Effector memory CD4-positive, alpha-beta T cell (primary cell): ENCODE data around the gene TEX52.

Experiments
- DNase-seq, 3 donors: peaks; one replicate each; pipeline ENCODE4 v3.0.0-alpha.2; 2020
- H3K27ac ChIP-seq: 2 replicates; pipeline ENCODE4 v1.7.0; 2013; ENCODE audit warnings: mild to moderate bottlenecking, low read length, moderate library complexity; ENCODE audit not compliant: insufficient read depth, poor library complexity, severe bottlenecking
- H3K27me3 ChIP-seq: replicated peaks from 2 replicates; pipeline ENCODE4 v1.7.0; 2013; ENCODE audit warnings: mild to moderate bottlenecking, low read length; ENCODE audit not compliant: insufficient read depth, control insufficient read depth, poor library complexity, severe bottlenecking
- H3K36me3 ChIP-seq: 2 replicates; pipeline ENCODE4 v1.7.0; 2013; ENCODE audit warnings: mild to moderate bottlenecking, low read length, moderate library complexity; ENCODE audit not compliant: control insufficient read depth, insufficient read depth
- H3K4me1 ChIP-seq: 2 replicates; pipeline ENCODE4 v1.7.0; 2013; ENCODE audit warnings: low read length, mild to moderate bottlenecking; ENCODE audit not compliant: control insufficient read depth, insufficient read depth, poor library complexity, severe bottlenecking
- H3K4me3 ChIP-seq: 2 replicates; pipeline ENCODE4 v1.7.0; 2013; ENCODE audit warnings: low read length, low read depth, mild to moderate bottlenecking; ENCODE audit not compliant: insufficient read depth, poor library complexity, severe bottlenecking
- H3K9me3 ChIP-seq: 2 replicates; pipeline ENCODE4 v1.7.0; 2013; ENCODE audit warnings: mild to moderate bottlenecking, low read length, moderate library complexity; ENCODE audit not compliant: control insufficient read depth

TEX52 gene

GRCh38 chr12:2834581-2835491 lies 22.0 kb downstream of the TEX52 start, which contains the start of gene NRIP2:
TSS of gene NRIP2 (minus strand) at chr12:2835035. CDS start at chr12:2834983, 52 bp downstream.
- H3K4me1 ChIP-seq, result no peaks in the 10 kb centered on the region
- H3K9me3 ChIP-seq, result no peaks in the 10 kb centered on the region
- H3K27me3 ChIP-seq, result no peaks in the 10 kb centered on the region
- DNase-seq, result no peak
- peaks cover 22% of the 10 kb centered on the region for H3K36me3 ChIP-seq
- no peak within 1 kb of the TSS for H3K27ac ChIP-seq
- no peak within 1 kb of the TSS for H3K4me3 ChIP-seq

GRCh38 chr12:2833810-2834209 lies 23.0 kb downstream of the TEX52 start:
- H3K27ac ChIP-seq, result no peak overlapping the region
- no peak overlapping the region for H3K4me3 ChIP-seq
- no peaks in the 10 kb centered on the region for H3K27me3 ChIP-seq
- no peak for DNase-seq
- H3K4me1 ChIP-seq, result no peaks in the 10 kb centered on the region
- peaks cover 22% of the 10 kb centered on the region for H3K36me3 ChIP-seq
- no peaks in the 10 kb centered on the region for H3K9me3 ChIP-seq

GRCh38 chr12:2833327-2833726 lies 23.5 kb downstream of the TEX52 start:
- H3K27me3 ChIP-seq, result no peaks in the 10 kb centered on the region
- H3K4me1 ChIP-seq, result no peaks in the 10 kb centered on the region
- H3K9me3 ChIP-seq, result no peaks in the 10 kb centered on the region
- H3K36me3 ChIP-seq, result peaks cover 17% of the 10 kb centered on the region
- no peak overlapping the region for H3K4me3 ChIP-seq
- DNase-seq, result no peak
- no peak overlapping the region for H3K27ac ChIP-seq

GRCh38 chr12:2832550-2833127 lies 24.2 kb downstream of the TEX52 start:
- no peaks in the 10 kb centered on the region for H3K9me3 ChIP-seq
- no peaks in the 10 kb centered on the region for H3K27me3 ChIP-seq
- DNase-seq, result no peak
- peaks cover 17% of the 10 kb centered on the region for H3K36me3 ChIP-seq
- no peak overlapping the region for H3K27ac ChIP-seq
- no peaks in the 10 kb centered on the region for H3K4me1 ChIP-seq
- no peak overlapping the region for H3K4me3 ChIP-seq

GRCh38 chr12:2829275-2829674 lies 27.6 kb downstream of the TEX52 start:
- no peak for DNase-seq
- Histone ChIP-seq H3K36me3 (peaks cover 49% of the 10 kb centered on the region), H3K4me1 (no peaks in the 10 kb centered on the region)

GRCh38 chr12:2826721-2827515 lies 29.9 kb downstream of the TEX52 start:
- Histone ChIP-seq H3K27ac (no peak overlapping the region), H3K9me3 (no peaks in the 10 kb centered on the region), H3K36me3 (peaks cover 72% of the 10 kb centered on the region), H3K27me3 (no peaks in the 10 kb centered on the region), H3K4me3 (no peak overlapping the region), H3K4me1 (no peaks in the 10 kb centered on the region)
- no peak for DNase-seq

More at GRCh38 chr12:2829275-2829674, 27.6 kb downstream of the TEX52 start:
- H3K4me3 ChIP-seq, result no peak overlapping the region
- no peaks in the 10 kb centered on the region for H3K9me3 ChIP-seq
- no peak overlapping the region for H3K27ac ChIP-seq
- H3K27me3 ChIP-seq, result no peaks in the 10 kb centered on the region

- Histone ChIP-seq H3K27ac (no peak overlapping the region), H3K36me3 (peaks cover 81% of the 10 kb centered on the region)
- no peak for DNase-seq
These were observed 30.8 kb downstream of the TEX52 start for GRCh38 chr12:2826036-2826435.

GRCh38 chr12:2825132-2825531 lies 31.7 kb downstream of the TEX52 start:
- Histone ChIP-seq H3K4me1 (no peaks in the 10 kb centered on the region), H3K36me3 (peaks cover 83% of the 10 kb centered on the region), H3K4me3 (no peak overlapping the region), H3K27ac (no peak overlapping the region), H3K9me3 (no peaks in the 10 kb centered on the region), H3K27me3 (no peaks in the 10 kb centered on the region)
- no peak for DNase-seq

More at GRCh38 chr12:2826036-2826435, 30.8 kb downstream of the TEX52 start:
- Histone ChIP-seq H3K27me3 (no peaks in the 10 kb centered on the region), H3K9me3 (no peaks in the 10 kb centered on the region), H3K4me1 (no peaks in the 10 kb centered on the region), H3K4me3 (no peak overlapping the region)

GRCh38 chr12:2824541-2824940 lies 32.3 kb downstream of the TEX52 start:
- no peak overlapping the region for H3K4me3 ChIP-seq
- no peak overlapping the region for H3K27ac ChIP-seq
- H3K36me3 ChIP-seq, result peaks cover 85% of the 10 kb centered on the region
- no peaks in the 10 kb centered on the region for H3K9me3 ChIP-seq
- no peaks in the 10 kb centered on the region for H3K4me1 ChIP-seq
- DNase-seq, result no peak
- no peaks in the 10 kb centered on the region for H3K27me3 ChIP-seq
